A673 (cell line): ENCODE measurements around the gene ATG5.

Source experiments
- EZH2 ChIP-seq: fragments of 200-600 bp; sonication (generic); IDR thresholded peaks from 2 replicates; pipeline ENCODE4 v1.6.1; 2017; ENCODE audit warnings: borderline replicate concordance, low read depth, mild to moderate bottlenecking, mixed read lengths, antibody characterized with exemption, low read length; ENCODE audit not compliant: poor library complexity, severe bottlenecking
- TF ChIP-seq, protein P1 (sequence below): fragments of 300-800, 200-600 bp; sonication (generic); conservative IDR thresholded peaks from 2 replicates; pipeline ENCODE4 v1.5.1; 2017; ENCODE audit warnings: low read depth, mild to moderate bottlenecking, antibody characterized with exemption, low read length, moderate library complexity, mixed read lengths

- TF ChIP-seq, protein P1, sequence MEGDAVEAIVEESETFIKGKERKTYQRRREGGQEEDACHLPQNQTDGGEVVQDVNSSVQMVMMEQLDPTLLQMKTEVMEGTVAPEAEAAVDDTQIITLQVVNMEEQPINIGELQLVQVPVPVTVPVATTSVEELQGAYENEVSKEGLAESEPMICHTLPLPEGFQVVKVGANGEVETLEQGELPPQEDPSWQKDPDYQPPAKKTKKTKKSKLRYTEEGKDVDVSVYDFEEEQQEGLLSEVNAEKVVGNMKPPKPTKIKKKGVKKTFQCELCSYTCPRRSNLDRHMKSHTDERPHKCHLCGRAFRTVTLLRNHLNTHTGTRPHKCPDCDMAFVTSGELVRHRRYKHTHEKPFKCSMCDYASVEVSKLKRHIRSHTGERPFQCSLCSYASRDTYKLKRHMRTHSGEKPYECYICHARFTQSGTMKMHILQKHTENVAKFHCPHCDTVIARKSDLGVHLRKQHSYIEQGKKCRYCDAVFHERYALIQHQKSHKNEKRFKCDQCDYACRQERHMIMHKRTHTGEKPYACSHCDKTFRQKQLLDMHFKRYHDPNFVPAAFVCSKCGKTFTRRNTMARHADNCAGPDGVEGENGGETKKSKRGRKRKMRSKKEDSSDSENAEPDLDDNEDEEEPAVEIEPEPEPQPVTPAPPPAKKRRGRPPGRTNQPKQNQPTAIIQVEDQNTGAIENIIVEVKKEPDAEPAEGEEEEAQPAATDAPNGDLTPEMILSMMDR, result no peak
- TF ChIP-seq EZH2, result no peak
Measured at GRCh38 chr6:106199331-106199730, 126.2 kb downstream of the ATG5 start.
